ENCODE data around the gene BARD1. TPM values are rescaled to one million over a fixed set of nuclear protein-coding genes. Genes with fewer than 3 reads are reported as not detected.

The BARD1 gene
- 10 to 100 TPM; 31.3 to 31.5 TPM for total RNA-seq

GRCh38 chr2:214808981-214809750 is at the start of gene BARD1:
TSS of gene BARD1 (minus strand) at chr2:214809683. CDS start at chr2:214809569, 114 bp downstream.
- peak within 1 kb of the TSS; percentile 87 to 100 for H3K27ac Mint-ChIP-seq
- peaks cover 20 to 32% of the 10 kb centered on the region in 2 donors for H3K36me3 Mint-ChIP-seq
- peak; percentile 36 to 38 for ATAC-seq
- DNase-seq (ENCODE audit: low spot score in 2 of 2) = peak; percentile 54 to 58
- H3K9me3 Mint-ChIP-seq = no peaks in the 10 kb centered on the region

- ATAC-seq (no peak), DNase-seq (ENCODE audit: low spot score in 2 of 2) (no peak)
- no peaks in the 10 kb centered on the region for H3K36me3 Mint-ChIP-seq
- H3K9me3 Mint-ChIP-seq = no peaks in the 10 kb centered on the region
- no peak overlapping the region for H3K27ac Mint-ChIP-seq
These were observed 46.7 kb upstream of the BARD1 start for GRCh38 chr2:214856137-214856536.

- H3K27ac Mint-ChIP-seq = no peak overlapping the region
- no peak for DNase-seq (ENCODE audit: low spot score in 2 of 2)
- H3K36me3 Mint-ChIP-seq = no peaks in the 10 kb centered on the region
- no peaks in the 10 kb centered on the region for H3K9me3 Mint-ChIP-seq
- no peak for ATAC-seq
These were observed 44.4 kb upstream of the BARD1 start for GRCh38 chr2:214853906-214854305.

GRCh38 chr2:214843823-214844222 is 34.3 kb upstream of the BARD1 start:
- no peak for ATAC-seq
- no peak for DNase-seq (ENCODE audit: low spot score in 2 of 2)
- H3K27ac Mint-ChIP-seq = no peak overlapping the region
- H3K9me3 Mint-ChIP-seq = no peaks in the 10 kb centered on the region
- H3K36me3 Mint-ChIP-seq = no peaks in the 10 kb centered on the region

GRCh38 chr2:214839464-214839863 is 30.0 kb upstream of the BARD1 start:
- Mint-ChIP-seq H3K9me3 (no peaks in the 10 kb centered on the region), H3K27ac (no peak overlapping the region), H3K36me3 (no peaks in the 10 kb centered on the region)
- ATAC-seq (no peak), DNase-seq (ENCODE audit: low spot score in 2 of 2) (no peak)

GRCh38 chr2:214837466-214837865 is 28.0 kb upstream of the BARD1 start:
- ATAC-seq (no peak), DNase-seq (ENCODE audit: low spot score in 2 of 2) (no peak)
- Mint-ChIP-seq H3K36me3 (no peaks in the 10 kb centered on the region), H3K27ac (no peak overlapping the region), H3K9me3 (no peaks in the 10 kb centered on the region)

GRCh38 chr2:214836568-214836967 is 27.1 kb upstream of the BARD1 start:
- ATAC-seq = no peak
- no peak overlapping the region for H3K27ac Mint-ChIP-seq
- no peak for DNase-seq (ENCODE audit: low spot score in 2 of 2)
- H3K9me3 Mint-ChIP-seq = no peaks in the 10 kb centered on the region
- no peaks in the 10 kb centered on the region for H3K36me3 Mint-ChIP-seq

GRCh38 chr2:214830794-214831346 is 21.4 kb upstream of the BARD1 start:
- no peak overlapping the region for H3K27ac Mint-ChIP-seq
- no peaks in the 10 kb centered on the region for H3K36me3 Mint-ChIP-seq
- no peak for ATAC-seq
- DNase-seq (ENCODE audit: low spot score in 2 of 2) = no peak
- H3K9me3 Mint-ChIP-seq = no peaks in the 10 kb centered on the region

GRCh38 chr2:214816008-214816533 is 6.6 kb upstream of the BARD1 start:
- Mint-ChIP-seq H3K36me3 (peaks cover 0 to under 1% of the 10 kb centered on the region in 2 donors), H3K27ac (no peak overlapping the region), H3K9me3 (no peaks in the 10 kb centered on the region)
- ATAC-seq = no peak
- no peak for DNase-seq (ENCODE audit: low spot score in 2 of 2)

- ATAC-seq (no peak), DNase-seq (ENCODE audit: low spot score in 2 of 2) (no peak)
- H3K27ac Mint-ChIP-seq = peak overlapping the region; percentile 46 to 62
These were observed 1.2 kb upstream of the BARD1 start for GRCh38 chr2:214810671-214811070.

GRCh38 chr2:214809751-214810564 is 475 bp upstream of the BARD1 start:
- Mint-ChIP-seq H3K27ac (peak overlapping the region in 1 of 2 donors; percentile 87), H3K36me3 (peaks cover 20 to 25% of the 10 kb centered on the region in 2 donors), H3K9me3 (no peaks in the 10 kb centered on the region)
- ATAC-seq (peak; percentile 90 to 92), DNase-seq (ENCODE audit: low spot score in 2 of 2) (peak; percentile 99)

More at GRCh38 chr2:214810671-214811070, 1.2 kb upstream of the BARD1 start:
- no peaks in the 10 kb centered on the region for H3K9me3 Mint-ChIP-seq
- H3K36me3 Mint-ChIP-seq = peaks cover 17 to 20% of the 10 kb centered on the region in 2 donors

GRCh38 chr2:214807653-214808052 is 1.8 kb downstream of the BARD1 start:
- H3K36me3 Mint-ChIP-seq = peaks cover 20 to 40% of the 10 kb centered on the region in 2 donors
- DNase-seq (ENCODE audit: low spot score in 2 of 2) = no peak
- no peaks in the 10 kb centered on the region for H3K9me3 Mint-ChIP-seq
- no peak for ATAC-seq
- H3K27ac Mint-ChIP-seq = peak overlapping the region in 1 of 2 donors; percentile 87

- no peak for DNase-seq (ENCODE audit: low spot score in 2 of 2)
- Mint-ChIP-seq H3K9me3 (no peaks in the 10 kb centered on the region), H3K27ac (no peak overlapping the region), H3K36me3 (peaks cover 11 to 33% of the 10 kb centered on the region in 2 donors)
- no peak for ATAC-seq
These were observed 7.6 kb downstream of the BARD1 start for GRCh38 chr2:214801768-214802397.

GRCh38 chr2:214801068-214801467 is 8.4 kb downstream of the BARD1 start:
- ATAC-seq (peak; percentile 36 to 80), DNase-seq (ENCODE audit: low spot score in 2 of 2) (no peak)
- peaks cover 15 to 35% of the 10 kb centered on the region in 2 donors for H3K36me3 Mint-ChIP-seq
- H3K9me3 Mint-ChIP-seq = no peaks in the 10 kb centered on the region
- H3K27ac Mint-ChIP-seq = no peak overlapping the region

GRCh38 chr2:214800180-214800579 is 9.3 kb downstream of the BARD1 start:
- peaks cover 20 to 35% of the 10 kb centered on the region in 2 donors for H3K36me3 Mint-ChIP-seq
- H3K9me3 Mint-ChIP-seq = no peaks in the 10 kb centered on the region
- H3K27ac Mint-ChIP-seq = peak overlapping the region in 1 of 2 donors; percentile 2
- ATAC-seq (no peak), DNase-seq (ENCODE audit: low spot score in 2 of 2) (no peak)

GRCh38 chr2:214796911-214797310 is 12.6 kb downstream of the BARD1 start:
- no peaks in the 10 kb centered on the region for H3K9me3 Mint-ChIP-seq
- DNase-seq (ENCODE audit: low spot score in 2 of 2) (no peak), ATAC-seq (no peak)
- H3K36me3 Mint-ChIP-seq = peaks cover 29 to 32% of the 10 kb centered on the region in 2 donors
- peak overlapping the region in 1 of 2 donors; percentile 17 for H3K27ac Mint-ChIP-seq

Data from activated naive CD4-positive, alpha-beta T cell treated with anti-CD3 and anti-CD28 coated beads, Interleukin-2, amount 50 U/mL, for 72 hours (primary cell).